ENCODE measurements around the gene MYF6. TPM values are rescaled to one million over a fixed set of nuclear protein-coding genes. Genes with fewer than 3 reads are reported as not detected.

Gene MYF6
- total RNA-seq, 1 experiment from 2014 or later, result not detected

GRCh38 chr12:80698256-80698655 is 9.2 kb upstream of the MYF6 start:
- peaks cover 18% of the 10 kb centered on the region; the same call in 1 of the 2 replicates for H3K27me3 ChIP-seq (ENCODE audit: insufficient read depth, low read length)
- CTCF ChIA-PET, result interaction anchor here (1.8 kb wide), 1 partner anchor 12 kb away, joined by 4 read pairs; no protein-coding TSS in a partner anchor
- no TSS peak for BruUV-seq (replicated peaks)
- H3K4me2 ChIP-seq (ENCODE audit: low read length), result no peak overlapping the region
- intact Hi-C loops (cut with micrococcal nuclease), result no loop called here
- no peak overlapping the region for H3K9ac ChIP-seq (ENCODE audit: low read length)
- H3K27ac ChIP-seq (ENCODE audit: low read depth, low read length), result no peak overlapping the region
- H2AFZ ChIP-seq (ENCODE audit: low read depth, low read length, poor library complexity, severe bottlenecking), result no peak overlapping the region
- H3K36me3 ChIP-seq (ENCODE audit: control insufficient read depth in 1 of 2, insufficient read depth in 2 of 2, low read length in 2 of 2), result no peaks in the 10 kb centered on the region
- H3K4me1 ChIP-seq (ENCODE audit: control insufficient read depth in 1 of 2, insufficient read depth in 2 of 2, low read length in 2 of 2), result peaks cover 0 to 10% of the 10 kb centered on the region in 2 experiments; a peak in 2 of 4 replicates
- DNase-seq (ENCODE audit: low read depth, low spot score) (no peak), ATAC-seq (no peak)
- H3K9me2 ChIP-seq (ENCODE audit: insufficient read depth), result no peaks in the 10 kb centered on the region
- no peak overlapping the region for H3K4me3 ChIP-seq (replicated peaks in 1 of 2; ENCODE audit: low read depth in 1 of 2, low read length in 2 of 2)
- no peaks in the 10 kb centered on the region for H3K9me3 ChIP-seq (ENCODE audit: control insufficient read depth in 1 of 2, insufficient read depth in 1 of 2, low read depth in 1 of 2, low read length in 2 of 2)
- RAD21 ChIA-PET (ENCODE audit: low non-redundant PET in 1 of 2, low total read pairs in 2 of 2, uncharacterized antibody in 2 of 2, unreplicated experiment in 2 of 2), result no interaction called here
- POLR2A ChIA-PET, result no interaction called here
- no peak for TF ChIP-seq EZH2 (IDR thresholded peaks at IDR 0.05)
- no peak for TF ChIP-seq SIN3A (IDR thresholded peaks at IDR 0.05; ENCODE audit: low read depth)
- TF ChIP-seq FOSL1 (IDR thresholded peaks at IDR 0.05; ENCODE audit: low read depth), result no peak
- TF ChIP-seq ZNF274 (IDR thresholded peaks at IDR 0.05; ENCODE audit: low read depth, low read length), result no peak
- TF ChIP-seq YY1 (IDR thresholded peaks at IDR 0.05; ENCODE audit: extremely low read depth, insufficient replicate concordance, low read depth, low read length), result no peak
- no peak for TF ChIP-seq POLR2A (IDR thresholded peaks at IDR 0.05; ENCODE audit: borderline replicate concordance, extremely low read depth, insufficient read depth, insufficient read length)
- no peak for TF ChIP-seq RAD21 (IDR thresholded peaks at IDR 0.05; ENCODE audit: low read depth)
- TF ChIP-seq TCF7L2 (IDR thresholded peaks at IDR 0.05; ENCODE audit: borderline replicate concordance, extremely low read depth, insufficient read depth, insufficient read length), result no peak
- TF ChIP-seq CBX3 (IDR thresholded peaks at IDR 0.05; ENCODE audit: low read depth), result no peak
- no peaks in the 10 kb centered on the region for H4K20me1 ChIP-seq (ENCODE audit: insufficient read depth)
- no peaks in the 10 kb centered on the region for H3K79me2 ChIP-seq (ENCODE audit: insufficient read depth, low read length)

- DNase-seq (ENCODE audit: low read depth, low spot score) (no peak), ATAC-seq (no peak)
- intact Hi-C loops (cut with micrococcal nuclease), result no loop called here
- H3K9me3 ChIP-seq (ENCODE audit: control insufficient read depth in 1 of 2, insufficient read depth in 1 of 2, low read depth in 1 of 2, low read length in 2 of 2), result no peaks in the 10 kb centered on the region
- H3K79me2 ChIP-seq (ENCODE audit: insufficient read depth, low read length), result no peaks in the 10 kb centered on the region
- peaks cover 18% of the 10 kb centered on the region; the same call in 1 of the 2 replicates for H3K27me3 ChIP-seq (ENCODE audit: insufficient read depth, low read length)
- no peaks in the 10 kb centered on the region for H3K9me2 ChIP-seq (ENCODE audit: insufficient read depth)
- no TSS peak for BruUV-seq (replicated peaks)
- no peak overlapping the region for H2AFZ ChIP-seq (ENCODE audit: low read depth, low read length, poor library complexity, severe bottlenecking)
- no peaks in the 10 kb centered on the region for H3K36me3 ChIP-seq (ENCODE audit: control insufficient read depth in 1 of 2, insufficient read depth in 2 of 2, low read length in 2 of 2)
- CTCF ChIA-PET, result no interaction called here
- H3K4me2 ChIP-seq (ENCODE audit: low read length), result no peak overlapping the region
- RAD21 ChIA-PET (ENCODE audit: low non-redundant PET in 1 of 2, low total read pairs in 2 of 2, uncharacterized antibody in 2 of 2, unreplicated experiment in 2 of 2), result no interaction called here
- H4K20me1 ChIP-seq (ENCODE audit: insufficient read depth), result no peaks in the 10 kb centered on the region
- H3K4me3 ChIP-seq (replicated peaks in 1 of 2; ENCODE audit: low read depth in 1 of 2, low read length in 2 of 2), result no peak overlapping the region
- peaks cover 0 to 11% of the 10 kb centered on the region in 2 experiments; a peak in 2 of 4 replicates for H3K4me1 ChIP-seq (ENCODE audit: control insufficient read depth in 1 of 2, insufficient read depth in 2 of 2, low read length in 2 of 2)
- POLR2A ChIA-PET, result no interaction called here
- no peak overlapping the region for H3K9ac ChIP-seq (ENCODE audit: low read length)
- no peak overlapping the region for H3K27ac ChIP-seq (ENCODE audit: low read depth, low read length)
- TF ChIP-seq ZBTB33 (IDR thresholded peaks at IDR 0.05; ENCODE audit: extremely low read depth, insufficient replicate concordance, low read length), result no peak
- no peak for TF ChIP-seq ZNF274 (IDR thresholded peaks at IDR 0.05; ENCODE audit: low read depth, low read length)
- no peak for TF ChIP-seq RAD21 (IDR thresholded peaks at IDR 0.05; ENCODE audit: low read depth)
- no peak for TF ChIP-seq YY1 (IDR thresholded peaks at IDR 0.05; ENCODE audit: extremely low read depth, insufficient replicate concordance, low read depth, low read length)
- TF ChIP-seq CBX3 (IDR thresholded peaks at IDR 0.05; ENCODE audit: low read depth), result no peak
- no peak for TF ChIP-seq EGR1 (IDR thresholded peaks at IDR 0.05; ENCODE audit: low read depth)
- no peak for TF ChIP-seq SP1 (IDR thresholded peaks at IDR 0.05; ENCODE audit: low read depth)
- no peak for TF ChIP-seq ELF1 (IDR thresholded peaks at IDR 0.05; ENCODE audit: borderline replicate concordance, low read depth)
- TF ChIP-seq TCF7L2 (IDR thresholded peaks at IDR 0.05; ENCODE audit: borderline replicate concordance, extremely low read depth, insufficient read depth, insufficient read length), result no peak
- no peak for TF ChIP-seq ZFX (IDR thresholded peaks at IDR 0.05)
- no peak for TF ChIP-seq POLR2A (IDR thresholded peaks at IDR 0.05; ENCODE audit: borderline replicate concordance, extremely low read depth, insufficient read depth, insufficient read length)
These were observed 8.4 kb upstream of the MYF6 start for GRCh38 chr12:80698847-80699542.
